Liver (tissue), 3 donors: ENCODE measurements around the gene PROZ.

Source experiments
- CTCF ChIP-seq: fragments of 150-350 bp; IDR thresholded peaks from 2 replicates; pipeline ENCODE4 v1.5.1; 2017; ENCODE audit warnings: improper control_type of control experiment, low read depth, low read length; ENCODE audit not compliant: missing input control
- FOXA1 ChIP-seq: IDR thresholded peaks from 2 replicates; pipeline ENCODE4 v1.6.1; 2016; ENCODE audit warnings: antibody characterized with exemption
- RAD21 ChIP-seq, 2 donors: IDR thresholded peaks; 2 replicates each; pipeline ENCODE4 v1.6.1; 2016; ENCODE audit warnings: antibody characterized with exemption in 2 of 2, mild to moderate bottlenecking in 2 of 2
- TF ChIP-seq, protein P1 (sequence below): IDR thresholded peaks from 2 replicates; pipeline ENCODE4 v1.6.1; 2016; ENCODE audit warnings: antibody characterized with exemption, mild to moderate bottlenecking
- donor health status: healthy.
- donor health status: healthy.

DNA sequence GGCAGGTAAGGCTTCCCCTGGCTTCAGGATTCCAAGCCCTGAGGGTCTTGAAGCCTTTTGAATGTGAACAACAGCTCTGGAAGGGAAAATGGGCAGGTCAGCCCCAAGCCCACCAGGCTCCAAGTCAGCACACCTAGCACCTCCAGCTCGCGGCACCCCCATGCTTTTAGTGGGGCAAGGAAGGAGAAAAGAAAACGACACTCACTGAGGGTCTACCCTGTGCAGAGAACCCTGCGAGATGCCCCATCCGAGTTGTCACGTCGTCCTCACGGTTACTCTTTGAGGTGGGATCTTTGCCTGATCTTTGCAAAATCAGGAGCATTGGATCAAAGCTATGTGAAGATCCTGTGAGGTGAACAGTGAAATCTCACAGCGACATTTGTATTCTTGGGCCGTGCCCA lies 41.6 kb upstream of the PROZ start:
- TF ChIP-seq CTCF (no peak), RAD21 (IDR thresholded peaks at IDR 0.05) (no peak), FOXA1 (no peak)
- TF ChIP-seq, protein P1, sequence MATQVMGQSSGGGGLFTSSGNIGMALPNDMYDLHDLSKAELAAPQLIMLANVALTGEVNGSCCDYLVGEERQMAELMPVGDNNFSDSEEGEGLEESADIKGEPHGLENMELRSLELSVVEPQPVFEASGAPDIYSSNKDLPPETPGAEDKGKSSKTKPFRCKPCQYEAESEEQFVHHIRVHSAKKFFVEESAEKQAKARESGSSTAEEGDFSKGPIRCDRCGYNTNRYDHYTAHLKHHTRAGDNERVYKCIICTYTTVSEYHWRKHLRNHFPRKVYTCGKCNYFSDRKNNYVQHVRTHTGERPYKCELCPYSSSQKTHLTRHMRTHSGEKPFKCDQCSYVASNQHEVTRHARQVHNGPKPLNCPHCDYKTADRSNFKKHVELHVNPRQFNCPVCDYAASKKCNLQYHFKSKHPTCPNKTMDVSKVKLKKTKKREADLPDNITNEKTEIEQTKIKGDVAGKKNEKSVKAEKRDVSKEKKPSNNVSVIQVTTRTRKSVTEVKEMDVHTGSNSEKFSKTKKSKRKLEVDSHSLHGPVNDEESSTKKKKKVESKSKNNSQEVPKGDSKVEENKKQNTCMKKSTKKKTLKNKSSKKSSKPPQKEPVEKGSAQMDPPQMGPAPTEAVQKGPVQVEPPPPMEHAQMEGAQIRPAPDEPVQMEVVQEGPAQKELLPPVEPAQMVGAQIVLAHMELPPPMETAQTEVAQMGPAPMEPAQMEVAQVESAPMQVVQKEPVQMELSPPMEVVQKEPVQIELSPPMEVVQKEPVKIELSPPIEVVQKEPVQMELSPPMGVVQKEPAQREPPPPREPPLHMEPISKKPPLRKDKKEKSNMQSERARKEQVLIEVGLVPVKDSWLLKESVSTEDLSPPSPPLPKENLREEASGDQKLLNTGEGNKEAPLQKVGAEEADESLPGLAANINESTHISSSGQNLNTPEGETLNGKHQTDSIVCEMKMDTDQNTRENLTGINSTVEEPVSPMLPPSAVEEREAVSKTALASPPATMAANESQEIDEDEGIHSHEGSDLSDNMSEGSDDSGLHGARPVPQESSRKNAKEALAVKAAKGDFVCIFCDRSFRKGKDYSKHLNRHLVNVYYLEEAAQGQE: no peak
